ENCODE data around the gene MPDU1. TPM values are rescaled to one million over a fixed set of nuclear protein-coding genes. Genes with fewer than 3 reads are reported as not detected.

The MPDU1 gene
- total and polyA plus RNA-seq, 2 of the 13 experiments (the other 11 are each of a cell fraction or from before 2014, with no cell fraction given) = 112 to 167 TPM

DNA sequence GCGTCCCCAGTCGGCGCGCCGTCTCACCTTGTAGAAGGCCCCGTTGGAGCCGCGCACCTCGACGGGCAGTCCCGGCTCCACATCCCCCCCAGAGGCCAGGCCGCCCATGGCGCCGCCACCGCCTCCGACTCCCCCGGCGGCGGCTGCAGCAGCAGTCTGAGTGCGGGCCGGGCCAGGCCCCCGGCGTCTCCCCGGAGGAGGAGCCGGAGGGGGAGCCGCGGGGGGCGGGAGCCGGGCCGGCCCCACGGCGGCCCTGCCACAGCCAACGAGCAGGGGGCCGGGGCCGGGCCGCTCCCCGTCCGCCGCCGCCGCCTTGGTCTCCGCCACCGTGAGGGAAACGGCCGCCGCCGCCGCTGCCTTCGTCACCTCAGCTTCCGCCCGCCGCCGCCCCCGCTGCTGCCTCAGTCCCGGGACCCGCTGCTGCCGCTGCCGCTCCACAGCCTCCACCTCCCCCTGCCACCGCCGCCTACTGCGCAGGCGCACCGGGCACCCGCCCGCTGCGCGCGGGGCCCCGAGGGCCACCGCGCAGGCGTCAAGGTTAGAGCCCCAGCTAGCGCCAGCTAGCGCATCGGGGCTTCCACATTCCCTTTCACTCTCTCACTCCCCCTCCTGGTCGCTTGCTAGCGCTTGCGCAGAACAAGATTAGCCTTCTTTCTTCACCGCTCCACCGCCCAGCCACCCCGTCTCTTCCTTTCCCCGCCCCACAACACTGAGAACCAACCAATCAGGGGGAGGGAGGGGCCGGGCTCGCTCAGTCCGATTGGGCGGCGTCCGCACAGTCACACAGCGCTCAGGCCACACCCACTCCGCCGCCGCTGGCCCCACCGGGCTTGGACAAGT is 31.0 kb downstream of the MPDU1 start, which contains the start of gene FXR2 (continued):
- TF ChIP-seq, protein P1, sequence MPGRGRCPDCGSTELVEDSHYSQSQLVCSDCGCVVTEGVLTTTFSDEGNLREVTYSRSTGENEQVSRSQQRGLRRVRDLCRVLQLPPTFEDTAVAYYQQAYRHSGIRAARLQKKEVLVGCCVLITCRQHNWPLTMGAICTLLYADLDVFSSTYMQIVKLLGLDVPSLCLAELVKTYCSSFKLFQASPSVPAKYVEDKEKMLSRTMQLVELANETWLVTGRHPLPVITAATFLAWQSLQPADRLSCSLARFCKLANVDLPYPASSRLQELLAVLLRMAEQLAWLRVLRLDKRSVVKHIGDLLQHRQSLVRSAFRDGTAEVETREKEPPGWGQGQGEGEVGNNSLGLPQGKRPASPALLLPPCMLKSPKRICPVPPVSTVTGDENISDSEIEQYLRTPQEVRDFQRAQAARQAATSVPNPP (CRISPR knock-in tag; IDR thresholded peaks at IDR 0.05) = no peak
- peak; percentile 65 for TF ChIP-seq ZFX (CRISPR knock-in tag; IDR thresholded peaks at IDR 0.05; ENCODE audit: low read depth)
- TF ChIP-seq, protein P2, sequence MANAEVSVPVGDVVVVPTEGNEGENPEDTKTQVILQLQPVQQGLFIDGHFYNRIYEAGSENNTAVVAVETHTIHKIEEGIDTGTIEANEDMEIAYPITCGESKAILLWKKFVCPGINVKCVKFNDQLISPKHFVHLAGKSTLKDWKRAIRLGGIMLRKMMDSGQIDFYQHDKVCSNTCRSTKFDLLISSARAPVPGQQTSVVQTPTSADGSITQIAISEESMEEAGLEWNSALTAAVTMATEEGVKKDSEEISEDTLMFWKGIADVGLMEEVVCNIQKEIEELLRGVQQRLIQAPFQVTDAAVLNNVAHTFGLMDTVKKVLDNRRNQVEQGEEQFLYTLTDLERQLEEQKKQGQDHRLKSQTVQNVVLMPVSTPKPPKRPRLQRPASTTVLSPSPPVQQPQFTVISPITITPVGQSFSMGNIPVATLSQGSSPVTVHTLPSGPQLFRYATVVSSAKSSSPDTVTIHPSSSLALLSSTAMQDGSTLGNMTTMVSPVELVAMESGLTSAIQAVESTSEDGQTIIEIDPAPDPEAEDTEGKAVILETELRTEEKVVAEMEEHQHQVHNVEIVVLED (CRISPR knock-in tag; IDR thresholded peaks at IDR 0.05; ENCODE audit: borderline replicate concordance) = peak; percentile 37; the same call in 1 of the 2 replicates
- no peak for TF ChIP-seq ZNF569 (CRISPR knock-in tag; IDR thresholded peaks at IDR 0.05; ENCODE audit: borderline replicate concordance)
- no peak for TF ChIP-seq ZNF530 (CRISPR knock-in tag; IDR thresholded peaks at IDR 0.05; ENCODE audit: low read depth)
- 0 out of 2 replicates have a peak, but pooled peaks have one; percentile 50 for TF ChIP-seq ZNF333 (CRISPR knock-in tag; IDR thresholded peaks at IDR 0.05; ENCODE audit: borderline replicate concordance)
- TF ChIP-seq ZMYM4 (CRISPR knock-in tag; IDR thresholded peaks at IDR 0.05) = peak; percentile 34; the same call in 1 of the 2 replicates
- TF ChIP-seq EZH2 (conservative IDR thresholded peaks at IDR 0.05; ENCODE audit: low read depth, low read length) = no peak
- no peak for TF ChIP-seq REPIN1 (CRISPR knock-in tag; IDR thresholded peaks at IDR 0.05; ENCODE audit: borderline replicate concordance, low read depth)
- TF ChIP-seq, protein P3, sequence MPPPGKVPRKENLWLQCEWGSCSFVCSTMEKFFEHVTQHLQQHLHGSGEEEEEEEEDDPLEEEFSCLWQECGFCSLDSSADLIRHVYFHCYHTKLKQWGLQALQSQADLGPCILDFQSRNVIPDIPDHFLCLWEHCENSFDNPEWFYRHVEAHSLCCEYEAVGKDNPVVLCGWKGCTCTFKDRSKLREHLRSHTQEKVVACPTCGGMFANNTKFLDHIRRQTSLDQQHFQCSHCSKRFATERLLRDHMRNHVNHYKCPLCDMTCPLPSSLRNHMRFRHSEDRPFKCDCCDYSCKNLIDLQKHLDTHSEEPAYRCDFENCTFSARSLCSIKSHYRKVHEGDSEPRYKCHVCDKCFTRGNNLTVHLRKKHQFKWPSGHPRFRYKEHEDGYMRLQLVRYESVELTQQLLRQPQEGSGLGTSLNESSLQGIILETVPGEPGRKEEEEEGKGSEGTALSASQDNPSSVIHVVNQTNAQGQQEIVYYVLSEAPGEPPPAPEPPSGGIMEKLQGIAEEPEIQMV (CRISPR knock-in tag; IDR thresholded peaks at IDR 0.05; ENCODE audit: low read depth) = no peak
- no peak for TF ChIP-seq CEBPG (CRISPR knock-in tag; IDR thresholded peaks at IDR 0.05)
- TF ChIP-seq, protein P4, sequence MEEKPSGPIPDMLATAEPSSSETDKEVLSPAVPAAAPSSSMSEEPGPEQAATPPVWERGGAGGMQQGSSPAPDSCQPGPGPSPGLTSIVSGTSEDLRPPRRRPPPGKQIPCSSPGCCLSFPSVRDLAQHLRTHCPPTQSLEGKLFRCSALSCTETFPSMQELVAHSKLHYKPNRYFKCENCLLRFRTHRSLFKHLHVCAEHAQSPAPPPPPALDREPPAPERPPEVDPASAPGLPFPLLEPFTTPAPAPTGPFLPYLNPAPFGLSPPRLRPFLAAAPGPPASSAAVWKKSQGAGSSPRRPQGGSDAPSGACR (CRISPR knock-in tag; IDR thresholded peaks at IDR 0.05) = no peak
- peak; percentile 45; the same call in 1 of the 2 replicates for TF ChIP-seq ZNF563 (CRISPR knock-in tag; IDR thresholded peaks at IDR 0.05)
- no peak for TF ChIP-seq ZNF296 (CRISPR knock-in tag; conservative IDR thresholded peaks at IDR 0.05)
- no peak for TF ChIP-seq ETV6 (CRISPR knock-in tag; conservative IDR thresholded peaks at IDR 0.05)
- TF ChIP-seq ZNF878 (CRISPR knock-in tag; IDR thresholded peaks at IDR 0.05) = no peak
- TF ChIP-seq IRX3 (CRISPR knock-in tag; IDR thresholded peaks at IDR 0.05; ENCODE audit: borderline replicate concordance, low read depth) = peak; percentile 70; the same call in 1 of the 2 replicates
- TF ChIP-seq HDAC1 (CRISPR knock-in tag; IDR thresholded peaks at IDR 0.05) = peak; percentile 45; the same call in 1 of the 2 replicates
- no peak for TF ChIP-seq AGO1 (IDR thresholded peaks at IDR 0.05; ENCODE audit: low read depth, low read length, poor library complexity, severe bottlenecking)
- TF ChIP-seq, protein P5, sequence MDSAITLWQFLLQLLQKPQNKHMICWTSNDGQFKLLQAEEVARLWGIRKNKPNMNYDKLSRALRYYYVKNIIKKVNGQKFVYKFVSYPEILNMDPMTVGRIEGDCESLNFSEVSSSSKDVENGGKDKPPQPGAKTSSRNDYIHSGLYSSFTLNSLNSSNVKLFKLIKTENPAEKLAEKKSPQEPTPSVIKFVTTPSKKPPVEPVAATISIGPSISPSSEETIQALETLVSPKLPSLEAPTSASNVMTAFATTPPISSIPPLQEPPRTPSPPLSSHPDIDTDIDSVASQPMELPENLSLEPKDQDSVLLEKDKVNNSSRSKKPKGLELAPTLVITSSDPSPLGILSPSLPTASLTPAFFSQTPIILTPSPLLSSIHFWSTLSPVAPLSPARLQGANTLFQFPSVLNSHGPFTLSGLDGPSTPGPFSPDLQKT (CRISPR knock-in tag; IDR thresholded peaks at IDR 0.05; ENCODE audit: borderline replicate concordance) = no peak
- TF ChIP-seq NR2C2 (CRISPR knock-in tag; IDR thresholded peaks at IDR 0.05; ENCODE audit: borderline replicate concordance) = no peak; the same call in 1 of the 2 replicates
- no peak for TF ChIP-seq NRL (CRISPR knock-in tag; IDR thresholded peaks at IDR 0.05; ENCODE audit: borderline replicate concordance)
- TF ChIP-seq DR1 (CRISPR knock-in tag; IDR thresholded peaks at IDR 0.05) = no peak

Measured in HepG2 (cell line).